Large intestine (tissue), 3 donors: ENCODE results near the gene ASTN1. TPM values are rescaled to one million over a fixed set of nuclear protein-coding genes. Genes with fewer than 3 reads are reported as not detected.

Source experiments
- DNase-seq, 2 donors: peaks; one replicate each; pipeline versions ENCODE4 v3.0.0 to v3.0.0-alpha.2; 2013
- H3K27ac ChIP-seq: one replicate; pipeline ENCODE4 v1.5.1; 2013; ENCODE audit warnings: low read length
- H3K27me3 ChIP-seq: 2 replicates; pipeline ENCODE4 v1.6.1; 2013; ENCODE audit warnings: low read length; ENCODE audit not compliant: control insufficient read depth, insufficient read depth
- H3K36me3 ChIP-seq: 2 replicates; pipeline ENCODE4 v1.6.1; 2013; ENCODE audit warnings: low read length; ENCODE audit not compliant: control insufficient read depth, insufficient read depth
- H3K4me1 ChIP-seq: one replicate; pipeline ENCODE4 v1.6.1; 2013; ENCODE audit warnings: low read length; ENCODE audit not compliant: control insufficient read depth, insufficient read depth
- H3K4me3 ChIP-seq: one replicate; pipeline ENCODE4 v1.5.1; 2013; ENCODE audit warnings: low read length
- H3K9me3 ChIP-seq: one replicate; pipeline ENCODE4 v1.6.1; 2013; ENCODE audit warnings: mild to moderate bottlenecking, low read depth, low read length, moderate library complexity; ENCODE audit not compliant: control insufficient read depth
- WGBS: methylation state at CpG from one replicate; pipeline ENCODE4 v1.1.5; 2013; ENCODE audit warnings: low lambda C conversion rate; ENCODE audit not compliant: insufficient coverage; 5-methylcytosine and 5-hydroxymethylcytosine counted together
- polyA plus RNA-seq: library from polyadenylated mRNA; unstranded; fragments of 120-200 nt; gene quantifications from one replicate; pipeline ENCODE4 v1.2.1, GENCODE V29; 2013

The ASTN1 gene
- polyA plus RNA-seq, 1 donor, result 3.0 TPM

GRCh38 chr1:177017287-177017852 lies 147.1 kb downstream of the ASTN1 start:
- no peak for DNase-seq
- WGBS, result no CpG with 5 or more reads among the region's 12 CpGs

DNA sequence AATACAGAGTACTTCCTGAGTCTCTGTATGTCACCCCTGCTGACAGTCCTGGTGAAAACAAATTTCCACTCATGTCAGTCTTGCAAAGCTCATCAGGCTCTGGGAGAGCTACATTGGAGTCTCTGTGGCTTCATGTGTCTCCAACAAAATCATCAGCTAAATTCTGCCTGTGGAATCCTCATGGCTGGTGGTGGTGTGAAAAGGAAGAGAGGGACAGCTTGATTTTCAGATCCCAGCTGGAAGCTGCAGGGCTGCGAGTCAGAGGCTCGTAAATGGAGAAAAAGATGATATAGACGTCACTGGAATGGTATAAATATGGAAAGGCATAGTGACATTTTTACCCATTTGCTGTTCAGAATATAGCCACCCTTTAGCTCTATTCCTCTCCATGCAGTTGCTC lies 150.2 kb downstream of the ASTN1 start:
- H3K27ac ChIP-seq, result no peak overlapping the region
- H3K36me3 ChIP-seq, result no peaks in the 10 kb centered on the region
- no peaks in the 10 kb centered on the region for H3K9me3 ChIP-seq
- H3K4me1 ChIP-seq, result no peaks in the 10 kb centered on the region
- H3K27me3 ChIP-seq, result no peaks in the 10 kb centered on the region
- H3K4me3 ChIP-seq, result no peak overlapping the region
- no peak for DNase-seq
- no CpG with 5 or more reads among the region's 3 CpGs for WGBS

More at GRCh38 chr1:177017287-177017852, 147.1 kb downstream of the ASTN1 start:
- no peak overlapping the region for H3K27ac ChIP-seq
- H3K27me3 ChIP-seq, result no peaks in the 10 kb centered on the region
- H3K4me3 ChIP-seq, result no peak overlapping the region
- H3K4me1 ChIP-seq, result no peaks in the 10 kb centered on the region
- no peaks in the 10 kb centered on the region for H3K36me3 ChIP-seq
- H3K9me3 ChIP-seq, result no peaks in the 10 kb centered on the region

DNA sequence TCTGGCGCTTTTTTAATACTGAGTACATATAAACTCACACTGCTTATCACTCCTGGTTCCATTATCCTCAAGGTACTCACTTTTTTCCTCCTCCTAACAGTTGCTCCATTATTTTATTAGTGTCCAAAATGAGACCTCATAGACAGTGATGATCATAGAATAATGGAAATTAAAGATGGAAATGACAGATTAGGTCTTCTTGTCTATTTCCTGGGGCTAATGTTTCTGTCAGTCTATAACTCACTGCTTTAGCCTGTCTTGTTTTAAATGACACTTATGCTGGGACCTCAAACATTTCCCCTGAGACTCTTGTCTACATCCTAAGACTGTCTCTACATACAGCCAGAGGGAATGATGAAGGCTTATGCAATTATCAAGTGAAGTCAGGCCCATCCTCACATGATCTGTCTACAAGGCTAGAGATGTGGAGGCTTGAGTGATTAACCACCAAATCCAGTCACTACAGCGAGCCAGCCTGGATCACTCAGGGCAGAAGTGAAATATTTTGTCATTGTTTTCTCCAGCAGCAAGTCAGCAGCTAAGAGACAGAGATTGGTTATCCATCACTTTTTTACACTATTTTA lies 152.1 kb downstream of the ASTN1 start:
- Histone ChIP-seq H3K27me3 (no peaks in the 10 kb centered on the region), H3K27ac (no peak overlapping the region), H3K4me1 (no peaks in the 10 kb centered on the region), H3K9me3 (no peaks in the 10 kb centered on the region), H3K4me3 (no peak overlapping the region), H3K36me3 (no peaks in the 10 kb centered on the region)
- 86% methylated on average over 1 of the region's 2 CpGs for WGBS
- no peak for DNase-seq

DNA sequence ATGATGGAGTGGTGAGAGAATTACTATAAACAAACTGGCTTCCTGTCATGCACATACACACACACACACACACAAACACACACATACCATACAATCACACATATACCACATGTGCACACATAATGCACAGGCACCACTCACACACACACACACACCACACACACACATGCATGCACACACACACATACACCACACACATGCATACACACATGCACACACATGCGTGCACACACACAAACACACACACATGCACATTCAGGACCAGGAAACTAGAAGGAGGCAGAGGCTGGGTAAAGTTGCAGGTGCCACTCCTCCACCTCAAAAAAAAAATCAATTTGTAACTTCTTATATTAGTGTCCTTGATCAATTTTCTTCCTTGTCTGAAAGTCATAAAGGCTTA lies 153.0 kb downstream of the ASTN1 start:
- DNase-seq, result no peak
- WGBS, result no CpG with 5 or more reads among the region's 1 CpG
- Histone ChIP-seq H3K36me3 (no peaks in the 10 kb centered on the region), H3K27ac (no peak overlapping the region), H3K4me3 (no peak overlapping the region), H3K9me3 (no peaks in the 10 kb centered on the region), H3K27me3 (no peaks in the 10 kb centered on the region), H3K4me1 (no peaks in the 10 kb centered on the region)

DNA sequence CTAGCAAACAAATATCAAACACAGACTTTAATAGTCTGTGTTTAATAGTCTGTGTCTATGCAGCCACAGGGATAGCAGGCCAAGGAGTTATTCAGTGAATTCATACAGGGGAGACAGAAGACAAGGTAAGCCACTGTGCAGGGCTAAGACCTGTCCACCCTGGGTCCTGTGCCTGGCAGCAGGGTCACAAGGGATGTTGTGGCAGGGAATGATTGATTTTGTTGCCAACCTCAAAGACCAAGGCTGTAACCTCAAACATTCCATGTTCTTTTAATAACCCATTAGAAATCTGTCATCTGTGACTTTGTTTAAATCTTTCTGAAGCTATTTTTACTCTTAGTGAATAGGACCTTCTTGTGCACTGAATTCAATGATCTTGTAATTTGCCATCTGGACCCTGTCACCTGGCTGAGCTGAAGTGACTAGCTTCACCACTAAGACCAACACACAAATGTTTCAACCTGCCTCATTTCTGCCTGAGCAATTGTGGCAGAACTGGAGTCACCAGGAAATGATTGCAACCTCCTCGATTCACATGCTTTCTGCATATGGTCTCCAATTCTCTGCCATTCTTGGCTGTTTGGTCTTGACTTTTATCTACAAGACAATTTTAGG lies 154.2 kb downstream of the ASTN1 start:
- DNase-seq, result no peak
- H3K27me3 ChIP-seq, result no peaks in the 10 kb centered on the region
- no peaks in the 10 kb centered on the region for H3K36me3 ChIP-seq
- WGBS, result no CpG with 5 or more reads among the region's 1 CpG
- no peaks in the 10 kb centered on the region for H3K4me1 ChIP-seq
- no peak overlapping the region for H3K27ac ChIP-seq
- H3K4me3 ChIP-seq, result no peak overlapping the region
- H3K9me3 ChIP-seq, result no peaks in the 10 kb centered on the region

DNA sequence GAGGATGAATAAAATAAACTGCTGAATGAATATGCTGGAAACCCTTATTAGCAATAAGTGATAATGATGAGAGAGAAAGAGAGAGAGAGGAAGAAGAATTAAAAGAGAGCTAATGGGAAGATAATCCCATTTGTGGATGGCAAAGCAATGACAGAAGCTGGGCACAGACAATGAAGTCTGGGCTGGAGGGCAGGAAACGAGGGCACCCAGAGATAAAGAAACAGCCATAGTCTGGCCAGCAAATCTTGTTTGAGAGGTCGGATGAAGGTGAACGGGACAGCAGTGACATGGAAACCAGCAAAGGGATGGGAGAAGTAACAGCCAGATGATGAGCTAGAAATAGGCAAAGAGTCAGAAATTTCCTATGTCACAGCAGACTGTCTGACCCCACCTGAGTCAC lies 155.9 kb downstream of the ASTN1 start:
- Histone ChIP-seq H3K4me1 (no peaks in the 10 kb centered on the region), H3K36me3 (no peaks in the 10 kb centered on the region), H3K27me3 (no peaks in the 10 kb centered on the region), H3K9me3 (no peaks in the 10 kb centered on the region), H3K27ac (no peak overlapping the region), H3K4me3 (no peak overlapping the region)
- WGBS, result 50% methylated on average over 1 of the region's 3 CpGs
- no peak for DNase-seq

DNA sequence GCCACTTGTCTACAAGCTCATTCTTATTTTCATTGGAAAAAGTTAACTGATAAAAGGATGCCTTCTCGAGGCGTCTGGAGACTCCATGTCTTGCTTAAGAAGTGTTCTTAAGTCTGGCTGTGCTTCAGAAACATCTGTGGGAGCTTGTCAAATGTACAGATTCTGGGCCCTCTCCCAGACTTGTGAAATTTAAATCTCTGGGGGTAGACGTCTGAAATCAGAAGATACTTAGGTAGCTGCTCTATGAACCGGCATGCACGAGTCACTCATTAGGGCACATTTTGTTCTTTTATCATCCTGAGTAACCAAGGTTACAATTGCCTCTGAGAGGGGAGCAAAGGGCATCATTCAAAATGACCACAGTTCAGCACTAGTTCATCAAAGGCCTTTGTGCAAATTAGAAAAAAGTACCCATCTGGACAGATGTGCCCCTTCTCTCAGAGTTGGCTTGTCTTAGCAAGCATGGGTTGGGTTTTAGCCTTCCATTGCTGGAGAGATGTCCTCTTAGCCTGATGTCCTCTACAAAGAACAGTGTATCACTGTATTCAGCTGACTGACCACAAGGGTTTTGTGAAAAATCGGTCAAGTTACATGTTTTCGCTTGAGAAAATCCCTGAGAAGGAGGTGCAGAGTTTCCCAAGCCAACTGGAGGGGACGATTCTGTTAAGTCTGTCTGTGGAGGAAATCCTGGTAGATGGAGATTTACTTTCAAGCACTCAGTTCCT lies 156.9 kb downstream of the ASTN1 start:
- Histone ChIP-seq H3K4me3 (no peak overlapping the region), H3K36me3 (no peaks in the 10 kb centered on the region), H3K4me1 (no peaks in the 10 kb centered on the region), H3K27me3 (no peaks in the 10 kb centered on the region), H3K9me3 (no peaks in the 10 kb centered on the region), H3K27ac (no peak overlapping the region)
- no peak for DNase-seq
- WGBS, result no CpG with 5 or more reads among the region's 8 CpGs

GRCh38 chr1:177002891-177003290 lies 161.6 kb downstream of the ASTN1 start:
- Histone ChIP-seq H3K9me3 (no peaks in the 10 kb centered on the region), H3K36me3 (no peaks in the 10 kb centered on the region), H3K27me3 (no peaks in the 10 kb centered on the region), H3K4me3 (no peak overlapping the region), H3K4me1 (no peaks in the 10 kb centered on the region), H3K27ac (no peak overlapping the region)
- 93% methylated on average over 4 of the region's 5 CpGs for WGBS
- no peak for DNase-seq

GRCh38 chr1:177001556-177001955 lies 163.0 kb downstream of the ASTN1 start:
- H3K36me3 ChIP-seq, result no peaks in the 10 kb centered on the region
- H3K4me1 ChIP-seq, result no peaks in the 10 kb centered on the region
- H3K27me3 ChIP-seq, result no peaks in the 10 kb centered on the region
- WGBS, result no CpG with 5 or more reads among the region's 2 CpGs
- no peak overlapping the region for H3K4me3 ChIP-seq
- H3K9me3 ChIP-seq, result no peaks in the 10 kb centered on the region
- no peak for DNase-seq
- no peak overlapping the region for H3K27ac ChIP-seq

DNA sequence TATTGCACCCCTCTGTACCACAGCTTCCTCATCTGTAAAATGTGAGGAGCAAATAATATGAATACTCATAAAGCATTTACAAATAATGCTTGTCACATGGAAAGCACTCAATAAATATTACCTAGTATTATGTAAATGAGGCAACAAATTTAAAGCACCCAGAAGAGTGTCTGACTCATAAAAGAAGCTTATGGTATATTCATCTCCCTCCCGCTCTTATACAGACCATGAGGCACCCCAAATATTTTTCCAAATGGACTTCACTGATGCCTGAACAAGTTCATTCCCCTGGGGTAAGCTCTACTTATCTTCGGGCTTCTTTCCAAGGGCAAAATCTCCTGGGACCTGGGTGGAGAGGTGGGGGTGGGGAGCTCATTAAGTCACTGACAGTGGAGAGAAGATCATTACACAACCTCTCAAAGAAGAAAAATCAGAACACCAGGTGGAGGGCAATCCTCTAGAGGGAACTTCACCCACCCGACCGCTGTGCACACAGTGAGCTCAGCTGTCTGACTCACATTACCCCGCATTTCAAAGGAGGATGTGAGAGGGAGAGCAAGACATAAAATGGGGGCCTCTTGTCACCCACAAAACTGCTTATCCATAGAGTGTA lies 166.2 kb downstream of the ASTN1 start:
- Histone ChIP-seq H3K4me1 (no peaks in the 10 kb centered on the region), H3K9me3 (no peaks in the 10 kb centered on the region), H3K27me3 (no peaks in the 10 kb centered on the region), H3K36me3 (no peaks in the 10 kb centered on the region), H3K4me3 (no peak overlapping the region), H3K27ac (no peak overlapping the region)
- DNase-seq, result no peak
- no CpG with 5 or more reads among the region's 5 CpGs for WGBS
